Suprapubic skin (tissue), 4 donors: ENCODE results near the gene WWOX. TPM values are rescaled to one million over a fixed set of nuclear protein-coding genes. Genes with fewer than 3 reads are reported as not detected.

Source experiments
- DNase-seq, 2 donors: peaks; one replicate each; pipeline ENCODE4 v3.0.0-alpha.2; 2019; ENCODE audit warnings: low spot score in 2 of 2
- H3K27ac ChIP-seq: fragments of 200-600 bp; sonication (generic); one replicate; pipeline ENCODE4 v1.5.1; 2019
- H3K27me3 ChIP-seq: fragments of 200-600 bp; sonication (generic); one replicate; pipeline ENCODE4 v1.5.1; 2019
- H3K36me3 ChIP-seq: fragments of 200-600 bp; sonication (generic); one replicate; pipeline ENCODE4 v1.5.1; 2019
- H3K4me1 ChIP-seq: fragments of 200-600 bp; sonication (generic); one replicate; pipeline ENCODE4 v1.5.1; 2019
- H3K4me3 ChIP-seq: fragments of 200-600 bp; sonication (generic); one replicate; pipeline ENCODE4 v1.5.1; 2019; ENCODE audit warnings: mild to moderate bottlenecking
- H3K9me3 ChIP-seq: fragments of 200-600 bp; sonication (generic); one replicate; pipeline ENCODE4 v1.5.1; 2019
- CTCF ChIP-seq, 2 donors: fragments of 200-600 bp in 1 of 2; fragments of 450-650 bp in 1 of 2; sonication (generic) in 1 of 2; IDR thresholded peaks; one replicate each; pipeline ENCODE4 v1.5.1; 2016 to 2019; ENCODE audit warnings: antibody characterized with exemption in 2 of 2, mild to moderate bottlenecking in 1 of 2, moderate library complexity in 1 of 2
- EP300 ChIP-seq: sonication (generic); formaldehyde crosslinking; IDR thresholded peaks from one replicate; pipeline ENCODE4 v1.6.1; 2017; ENCODE audit warnings: antibody characterized with exemption
- POLR2A ChIP-seq, 2 donors: fragments of 450-650 bp; IDR thresholded peaks; one replicate each; pipeline ENCODE4 v1.6.1; 2017; ENCODE audit warnings: antibody characterized with exemption in 2 of 2, mild to moderate bottlenecking in 2 of 2, moderate library complexity in 2 of 2
- POLR2AphosphoS5 ChIP-seq, 3 donors: sonication (generic); formaldehyde crosslinking; IDR thresholded peaks; one replicate each; pipeline ENCODE4 v1.6.1; 2017; ENCODE audit warnings: antibody characterized with exemption in 3 of 3
- WGBS: methylation state at CpG from one replicate; pipeline ENCODE4 v1.1.5; 2018; 5-methylcytosine and 5-hydroxymethylcytosine counted together
- total RNA-seq, 4 donors: library from RNA; depleted of rRNA; stranded (reverse); fragments of >200 nt; gene quantifications; one replicate each; pipeline ENCODE4 v1.1.0, GENCODE V29; 2016

WWOX gene
- total RNA-seq, 4 donors from 2014 or later = 29.6 to 104 (median 47.3) TPM

DNA sequence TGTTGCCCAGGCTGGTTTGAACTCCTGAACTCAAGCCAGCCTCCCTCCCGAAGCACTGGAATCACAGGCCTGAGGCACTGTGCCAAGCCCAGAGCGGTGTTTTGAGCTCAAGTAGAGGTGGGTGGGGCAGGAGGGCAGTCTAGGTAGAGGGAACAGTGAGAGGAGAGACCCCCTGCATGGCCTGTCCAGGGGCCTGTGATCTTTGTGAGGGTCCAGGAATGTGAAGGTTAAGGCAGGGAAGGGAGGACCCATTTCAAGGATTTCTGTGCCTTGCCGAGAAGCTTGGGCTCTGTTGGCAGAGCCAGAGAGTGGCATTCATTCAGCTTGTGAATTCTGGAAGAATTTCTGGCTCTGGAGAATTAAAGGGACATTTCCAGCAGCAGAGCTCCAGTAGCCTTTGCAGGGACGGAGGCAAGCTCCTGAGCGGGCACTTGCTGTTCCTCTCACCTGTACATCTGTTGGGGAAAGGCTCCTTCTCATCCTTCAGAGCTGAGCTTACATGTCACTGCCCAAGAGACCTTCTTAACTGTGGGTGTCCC is 2.7 kb downstream of the WWOX start:
- no peaks in the 10 kb centered on the region for H3K9me3 ChIP-seq

GRCh38 chr16:78102865-78103264 is 3.4 kb downstream of the WWOX start:
- TF ChIP-seq CTCF (IDR thresholded peaks at IDR 0.05) (no peak), POLR2A (IDR thresholded peaks at IDR 0.05) (no peak), POLR2AphosphoS5 (IDR thresholded peaks at IDR 0.05) (no peak), EP300 (no peak)
- Histone ChIP-seq H3K27me3 (no peaks in the 10 kb centered on the region), H3K27ac (no peak overlapping the region), H3K4me3 (no peak overlapping the region), H3K9me3 (no peaks in the 10 kb centered on the region), H3K4me1 (peaks cover 36% of the 10 kb centered on the region), H3K36me3 (no peaks in the 10 kb centered on the region)
- WGBS = 68% methylated on average over 11 of the region's 11 CpGs
- DNase-seq = no peak

More for the DNA sequence above, 2.7 kb downstream of the WWOX start:
- H3K4me1 ChIP-seq = peaks cover 36% of the 10 kb centered on the region
- DNase-seq = no peak
- H3K4me3 ChIP-seq = no peak overlapping the region
- H3K27ac ChIP-seq = no peak overlapping the region
- H3K36me3 ChIP-seq = no peaks in the 10 kb centered on the region
- TF ChIP-seq EP300 (no peak), POLR2A (IDR thresholded peaks at IDR 0.05) (no peak), CTCF (IDR thresholded peaks at IDR 0.05) (no peak), POLR2AphosphoS5 (IDR thresholded peaks at IDR 0.05) (no peak)
- H3K27me3 ChIP-seq = no peaks in the 10 kb centered on the region
- WGBS = 58% methylated on average over 5 of the region's 5 CpGs

GRCh38 chr16:78105517-78105916 is 6.1 kb downstream of the WWOX start:
- Histone ChIP-seq H3K27me3 (no peaks in the 10 kb centered on the region), H3K27ac (no peak overlapping the region), H3K36me3 (peaks cover 5% of the 10 kb centered on the region), H3K4me1 (peaks cover 26% of the 10 kb centered on the region), H3K4me3 (no peak overlapping the region), H3K9me3 (no peaks in the 10 kb centered on the region)
- 50% methylated on average over 4 of the region's 4 CpGs for WGBS
- no peak for DNase-seq
- no peak for TF ChIP-seq POLR2A (IDR thresholded peaks at IDR 0.05)
- TF ChIP-seq POLR2AphosphoS5 (IDR thresholded peaks at IDR 0.05) = no peak
- TF ChIP-seq CTCF (IDR thresholded peaks at IDR 0.05) = no peak
- no peak for TF ChIP-seq EP300

DNA sequence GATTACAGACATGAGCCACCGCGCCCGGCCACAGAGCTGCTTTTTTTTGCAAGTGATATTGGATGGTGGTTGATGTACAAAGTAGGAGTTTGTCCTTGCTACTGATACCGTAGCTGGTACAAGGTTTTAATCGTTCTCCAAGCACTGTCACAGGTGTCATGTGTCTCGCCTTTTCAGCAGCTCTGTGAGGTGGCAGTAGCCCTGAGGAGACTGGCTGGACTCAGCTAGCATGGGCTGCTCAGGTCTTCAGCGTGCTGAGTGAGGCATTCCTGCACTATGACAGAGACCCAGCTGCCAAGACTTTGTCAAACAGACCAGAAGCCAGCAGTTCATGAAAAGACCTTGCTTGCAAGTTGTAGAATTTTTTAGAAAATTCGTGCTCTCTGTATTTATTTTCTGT is 7.2 kb downstream of the WWOX start:
- H3K27ac ChIP-seq = no peak overlapping the region
- no peaks in the 10 kb centered on the region for H3K9me3 ChIP-seq
- no peak for DNase-seq
- peaks cover 20% of the 10 kb centered on the region for H3K4me1 ChIP-seq
- WGBS = 74% methylated on average over 8 of the region's 8 CpGs
- no peak for TF ChIP-seq POLR2AphosphoS5 (IDR thresholded peaks at IDR 0.05)
- TF ChIP-seq CTCF (IDR thresholded peaks at IDR 0.05) = no peak
- TF ChIP-seq EP300 = no peak
- TF ChIP-seq POLR2A (IDR thresholded peaks at IDR 0.05) = no peak
- no peak overlapping the region for H3K4me3 ChIP-seq
- H3K36me3 ChIP-seq = peaks cover 5% of the 10 kb centered on the region
- H3K27me3 ChIP-seq = no peaks in the 10 kb centered on the region

GRCh38 chr16:78108451-78108850 is 9.0 kb downstream of the WWOX start:
- Histone ChIP-seq H3K36me3 (peaks cover 12% of the 10 kb centered on the region), H3K4me1 (peaks cover 11% of the 10 kb centered on the region), H3K4me3 (no peak overlapping the region), H3K27me3 (no peaks in the 10 kb centered on the region), H3K9me3 (no peaks in the 10 kb centered on the region), H3K27ac (no peak overlapping the region)
- TF ChIP-seq POLR2A (IDR thresholded peaks at IDR 0.05) (no peak), CTCF (IDR thresholded peaks at IDR 0.05) (no peak), POLR2AphosphoS5 (IDR thresholded peaks at IDR 0.05) (no peak)
- no peak for DNase-seq
- WGBS = 89% methylated on average over 5 of the region's 5 CpGs
